HG02798 (cell line): ENCODE results near the gene ARPC4.

Source experiments
- ATAC-seq: cut with Tn5 transposase; IDR thresholded peaks from one replicate; pipeline ENCODE4 v1.9.1; 2021; ENCODE audit warnings: mild to moderate bottlenecking; ENCODE audit not compliant: unreplicated experiment, poor library complexity

The ARPC4 gene

GRCh38 chr3:9787714-9788113, 5.2 kb upstream of the ARPC4 start:
- no peak for ATAC-seq

GRCh38 chr3:9791127-9791526, 1.8 kb upstream of the ARPC4 start:
- ATAC-seq, result no peak

- no peak for ATAC-seq
Observed at GRCh38 chr3:9791790-9792404, 985 bp upstream of the ARPC4 start.

GRCh38 chr3:9793161-9793781, 389 bp downstream of the ARPC4 start:
- no peak for ATAC-seq

GRCh38 chr3:9794400-9794799, 1.5 kb downstream of the ARPC4 start:
- ATAC-seq, result no peak

GRCh38 chr3:9795207-9795606, 2.3 kb downstream of the ARPC4 start:
- no peak for ATAC-seq

GRCh38 chr3:9797196-9797945, 4.5 kb downstream of the ARPC4 start:
- ATAC-seq, result no peak

- ATAC-seq, result no peak
Observed at GRCh38 chr3:9800529-9800928, 7.6 kb downstream of the ARPC4 start.

- no peak for ATAC-seq
Observed at GRCh38 chr3:9803494-9803893, 10.6 kb downstream of the ARPC4 start.

- no peak for ATAC-seq
Observed at GRCh38 chr3:9804996-9805395, 12.1 kb downstream of the ARPC4 start.

- no peak for ATAC-seq
Observed at GRCh38 chr3:9806137-9806536, 13.3 kb downstream of the ARPC4 start.

GRCh38 chr3:9806688-9807589, 14.1 kb downstream of the ARPC4 start:
- ATAC-seq, result no peak

- ATAC-seq, result no peak
Observed at GRCh38 chr3:9807981-9808344, 15.1 kb downstream of the ARPC4 start.

GRCh38 chr3:9808345-9809037, 15.6 kb downstream of the ARPC4 start:
- ATAC-seq, result peak; percentile 34

- ATAC-seq, result no peak
Observed at GRCh38 chr3:9809239-9809614, 16.3 kb downstream of the ARPC4 start.

GRCh38 chr3:9809615-9810432, 16.9 kb downstream of the ARPC4 start, which contains the start of gene TTLL3:
Gene TTLL3 (plus strand): TSS chr3:9810262. CDS start chr3:9810662, 400 bp downstream.
- peak; percentile 59 for ATAC-seq

GRCh38 chr3:9810433-9810770, 17.5 kb downstream of the ARPC4 start:
- ATAC-seq, result no peak

GRCh38 chr3:9810846-9811245, 18.0 kb downstream of the ARPC4 start:
- no peak for ATAC-seq

- ATAC-seq, result no peak
Observed at GRCh38 chr3:9812870-9813483, 20.1 kb downstream of the ARPC4 start.
